Anterior cingulate cortex (tissue), 58 donors: ENCODE results near the gene TSPAN11.

Source experiments
- DNase-seq, 58 donors: peaks; one replicate each; lab custom pipeline; 2025; lab: John Stamatoyannopoulos, UW

Gene TSPAN11

DNA sequence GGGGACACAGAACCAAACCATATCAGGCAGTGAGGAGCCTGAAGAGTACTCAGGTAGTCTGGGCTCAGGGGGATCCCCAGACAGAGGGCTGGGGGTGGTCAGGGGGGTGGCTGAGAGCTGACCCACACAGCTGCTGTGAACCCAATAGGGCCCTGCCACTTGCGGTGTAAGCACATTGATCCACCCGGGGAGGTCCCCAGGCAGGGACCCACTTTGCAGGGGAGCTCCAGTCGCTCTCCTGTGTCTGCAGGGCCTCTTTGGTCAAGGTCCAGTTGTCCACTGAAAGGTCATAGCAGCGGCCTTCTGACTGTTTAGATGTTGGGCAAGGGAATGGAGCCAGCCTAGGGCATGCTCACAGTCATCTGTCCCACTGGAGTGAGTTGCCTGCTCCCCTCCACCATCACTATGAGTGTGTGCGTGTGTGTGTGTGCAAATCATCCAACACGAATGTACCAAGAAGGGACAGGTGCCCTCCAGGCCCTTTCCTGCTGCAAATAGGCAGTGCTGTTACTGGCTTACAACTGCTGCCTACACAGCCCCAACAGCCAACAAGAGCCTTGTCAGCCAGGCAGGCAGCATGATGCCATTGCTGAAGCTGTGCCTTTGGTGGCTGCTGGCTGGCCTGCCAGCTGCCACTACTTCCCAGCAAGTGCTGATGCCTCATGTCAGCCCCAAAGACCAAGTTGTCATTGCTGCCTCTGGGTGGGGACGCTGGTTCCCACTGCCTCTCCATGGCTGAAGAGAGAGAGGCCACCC, 71.3 kb downstream of the TSPAN11 start:
- no peak for DNase-seq

DNA sequence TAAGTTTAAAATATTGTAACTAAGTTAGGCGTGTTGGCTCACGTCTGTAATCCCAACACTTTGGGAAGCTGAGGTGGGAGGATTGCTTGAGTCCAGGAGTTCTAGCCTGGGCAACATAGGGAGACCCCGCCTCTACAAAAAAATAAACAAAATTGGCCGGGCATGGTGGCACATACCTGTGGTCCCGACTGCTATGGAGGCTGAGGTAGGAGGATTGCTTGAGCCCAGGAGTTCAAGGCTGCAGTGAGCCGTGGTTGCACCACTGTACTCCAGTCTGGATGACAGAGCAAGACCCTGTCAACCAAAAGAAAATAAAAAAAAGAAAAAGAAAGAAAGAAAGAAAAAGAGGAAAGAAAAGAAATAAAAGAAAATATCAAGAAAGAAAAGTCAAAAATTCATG, 72.5 kb downstream of the TSPAN11 start:
- no peak for DNase-seq

DNA sequence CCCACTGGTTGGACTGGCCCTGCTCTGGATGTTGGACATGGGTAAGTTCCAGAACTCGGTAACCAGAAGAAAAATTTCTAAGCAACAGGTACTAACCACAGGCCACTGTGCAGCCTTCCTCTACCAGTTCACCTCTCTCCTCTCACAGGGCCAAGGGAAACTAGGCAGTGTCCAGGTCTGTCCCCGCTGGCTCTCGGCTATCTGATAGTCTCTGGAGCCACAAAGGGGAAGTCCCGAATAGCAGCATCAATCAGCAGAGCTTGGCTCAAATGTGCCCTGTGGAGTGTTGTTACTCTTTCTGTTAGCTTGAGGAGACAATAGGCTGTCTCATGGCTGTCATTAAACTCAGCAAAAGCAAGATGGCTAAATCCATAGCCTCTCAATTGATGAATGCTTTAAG, 73.2 kb downstream of the TSPAN11 start:
- DNase-seq = no peak

DNA sequence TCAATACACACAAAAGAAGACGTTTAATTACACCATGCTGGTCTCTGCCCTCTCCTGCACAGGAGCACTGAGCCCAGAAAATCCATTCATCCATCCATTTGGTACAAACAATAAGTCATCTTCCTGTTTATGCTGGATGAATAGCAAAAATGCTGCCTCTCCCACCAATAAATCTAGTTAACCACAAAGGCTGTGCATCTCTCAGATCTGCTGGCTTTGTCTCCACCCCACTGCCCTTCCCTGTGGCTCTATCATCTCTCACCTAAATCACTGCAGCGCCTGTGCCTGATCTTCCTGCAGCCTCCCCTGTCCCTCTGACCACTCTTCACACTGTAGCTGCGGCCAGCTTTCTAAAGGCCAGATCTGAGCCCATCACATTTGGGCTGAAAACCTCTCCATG, 74.2 kb downstream of the TSPAN11 start:
- DNase-seq = no peak

DNA sequence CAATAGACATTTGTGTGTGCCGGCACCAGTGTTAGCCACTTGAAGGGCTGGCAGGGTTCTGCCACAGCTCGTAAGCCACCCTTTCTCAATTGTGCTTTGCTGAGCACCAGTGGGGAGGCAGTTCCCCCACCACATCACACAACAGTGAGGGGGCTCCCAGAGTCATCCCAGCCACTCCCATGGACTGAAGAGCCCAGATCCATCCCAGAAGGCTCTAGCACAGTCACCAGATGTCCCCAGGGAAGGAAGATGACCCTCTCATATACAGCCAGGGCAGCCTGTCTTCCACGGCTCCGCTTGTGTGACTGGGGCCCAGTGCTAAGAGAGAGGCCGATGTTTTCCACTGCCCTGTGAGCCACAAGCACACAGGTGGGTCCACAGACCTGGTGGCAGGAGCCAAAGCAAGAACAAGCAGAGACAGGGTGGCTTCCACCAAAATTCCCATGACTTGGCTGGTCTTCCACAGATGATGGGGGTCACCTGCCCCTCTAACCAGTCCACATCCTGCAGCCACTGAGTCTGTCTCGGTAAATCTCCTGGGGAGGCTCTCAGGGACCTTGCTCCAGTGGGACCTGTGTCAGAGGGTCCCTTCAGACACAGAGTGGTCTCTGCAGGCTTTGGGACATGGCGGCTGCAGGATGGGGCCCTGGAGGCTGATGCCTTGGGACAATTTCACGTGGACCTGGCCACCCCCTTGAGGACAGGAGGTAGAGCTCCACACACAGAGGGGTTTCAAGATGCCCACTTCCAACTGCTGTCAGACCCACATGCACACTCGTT, 75.2 kb downstream of the TSPAN11 start:
- DNase-seq = no peak

DNA sequence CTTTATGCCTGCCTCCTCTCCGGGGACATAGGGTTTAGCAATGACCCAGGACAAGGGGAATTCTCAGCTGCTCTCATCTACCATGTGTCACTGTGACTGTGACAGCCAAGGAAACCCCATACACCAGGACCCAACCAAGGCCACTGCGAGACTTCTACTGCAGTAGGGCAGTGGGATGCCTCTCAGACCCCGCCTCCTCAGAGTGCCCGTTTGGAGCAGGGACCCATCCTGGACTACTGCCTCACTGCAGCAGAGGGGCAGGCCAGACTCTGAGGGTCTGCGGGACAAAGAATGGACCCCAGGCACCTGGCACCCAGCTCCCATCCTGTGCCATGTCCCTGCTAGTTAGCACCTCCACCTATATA, 75.8 kb downstream of the TSPAN11 start:
- no peak for DNase-seq

DNA sequence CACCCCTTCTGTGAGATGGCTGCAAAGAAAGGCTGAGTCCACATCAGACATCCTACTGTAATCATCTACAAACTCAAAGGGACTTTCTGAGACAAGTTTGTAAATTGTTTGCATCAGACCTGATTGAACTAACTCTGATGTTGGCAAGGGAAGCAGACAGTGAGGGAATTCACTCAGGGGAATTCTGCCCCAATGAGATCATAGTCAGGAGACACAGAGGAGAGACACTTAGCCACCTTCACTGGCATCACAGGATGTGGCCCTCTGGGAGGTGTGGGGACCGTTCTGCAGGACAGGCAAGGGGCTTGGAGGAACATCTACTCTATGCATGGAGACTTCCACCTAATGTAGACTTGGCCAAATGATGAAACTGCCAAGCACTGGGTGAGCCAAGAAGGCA, 76.5 kb downstream of the TSPAN11 start:
- no peak for DNase-seq

DNA sequence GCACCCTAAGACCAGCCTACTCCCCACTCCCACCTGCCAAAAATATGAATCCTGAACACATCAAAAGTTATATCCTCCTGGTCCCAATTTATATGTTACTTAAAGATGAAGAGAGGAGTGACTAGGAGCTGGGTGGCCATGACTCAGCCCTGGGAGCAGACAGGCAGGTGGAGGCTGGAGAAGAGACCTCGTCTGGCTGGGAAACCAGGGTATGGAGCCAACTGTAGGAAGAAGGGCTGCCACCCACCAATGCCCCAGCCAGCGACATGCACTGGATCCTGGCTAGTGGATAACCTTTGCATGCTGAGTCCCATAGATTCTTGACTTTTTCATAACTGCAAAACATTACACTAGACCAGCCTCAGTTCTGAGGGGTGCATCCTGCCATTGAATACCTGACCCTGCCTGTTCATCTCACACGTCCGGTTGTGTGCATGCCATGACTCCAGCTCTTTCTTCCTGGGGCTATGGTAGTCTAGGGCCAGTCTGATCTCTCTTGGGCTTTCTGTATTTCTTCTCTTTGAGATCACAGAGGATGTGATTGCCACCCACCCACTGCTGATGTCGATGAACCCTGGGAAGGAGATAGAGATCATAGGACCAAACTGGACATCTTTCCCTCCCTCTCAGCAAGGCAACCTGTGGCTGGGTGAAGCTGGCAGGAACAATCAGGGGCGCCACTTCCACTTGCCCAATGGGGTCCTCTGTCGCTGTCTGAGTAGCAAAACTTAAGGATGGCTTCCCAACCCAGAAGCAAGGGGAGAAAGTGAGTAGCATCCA, 77.5 kb downstream of the TSPAN11 start:
- no peak for DNase-seq

DNA sequence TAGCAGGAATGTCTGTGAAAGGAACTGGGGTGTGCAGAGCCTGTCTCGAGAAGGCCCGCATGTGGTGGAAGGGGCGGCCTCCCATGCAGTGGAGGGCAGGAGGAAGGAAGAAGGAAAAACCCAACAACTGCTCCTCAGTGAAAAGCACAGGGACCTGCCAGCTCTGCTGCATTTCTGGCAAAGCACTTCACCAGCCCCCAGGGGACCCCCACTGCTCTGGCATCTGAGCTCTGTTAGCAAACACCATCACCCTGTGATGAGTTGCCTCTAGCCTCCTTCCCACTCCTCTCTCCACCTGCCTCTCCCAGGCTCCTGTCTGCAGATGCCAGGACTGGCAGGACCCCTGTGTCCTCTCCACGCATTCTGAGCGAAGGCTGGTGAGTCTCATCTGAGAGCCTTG, 78.1 kb downstream of the TSPAN11 start:
- DNase-seq = no peak

DNA sequence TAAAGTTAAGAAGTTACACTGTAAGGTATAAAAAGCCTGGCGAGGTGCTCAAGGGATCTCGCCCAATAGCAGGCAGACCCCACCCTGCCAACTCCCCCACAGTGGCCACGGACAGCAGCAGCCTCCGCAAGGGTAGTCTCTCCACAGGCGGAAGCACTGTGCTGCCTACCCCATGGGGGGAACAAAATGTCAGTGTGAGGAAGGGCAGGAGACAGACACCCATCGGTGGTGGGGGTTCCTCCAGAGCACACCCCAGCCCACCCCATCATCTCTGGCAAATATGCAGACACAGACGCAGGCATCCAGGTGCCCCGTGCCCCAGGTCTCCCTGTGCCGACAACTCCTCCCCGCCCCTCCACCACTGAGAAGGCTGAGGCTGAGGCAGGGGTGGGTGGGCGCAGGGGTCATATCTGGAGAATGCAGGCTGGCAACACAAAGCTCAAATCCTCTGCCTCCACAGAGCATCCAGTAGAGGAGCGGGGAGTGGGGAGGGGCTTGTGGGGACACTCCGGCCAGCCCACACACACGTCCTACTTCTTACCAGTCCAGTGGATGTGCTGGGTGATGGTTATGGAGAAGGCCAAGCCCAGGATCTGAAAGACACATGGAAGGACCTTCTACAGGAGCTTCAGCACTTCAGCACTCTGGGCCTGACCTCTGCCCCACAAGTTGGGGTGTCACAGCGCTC, 78.9 kb downstream of the TSPAN11 start:
- DNase-seq = no peak

DNA sequence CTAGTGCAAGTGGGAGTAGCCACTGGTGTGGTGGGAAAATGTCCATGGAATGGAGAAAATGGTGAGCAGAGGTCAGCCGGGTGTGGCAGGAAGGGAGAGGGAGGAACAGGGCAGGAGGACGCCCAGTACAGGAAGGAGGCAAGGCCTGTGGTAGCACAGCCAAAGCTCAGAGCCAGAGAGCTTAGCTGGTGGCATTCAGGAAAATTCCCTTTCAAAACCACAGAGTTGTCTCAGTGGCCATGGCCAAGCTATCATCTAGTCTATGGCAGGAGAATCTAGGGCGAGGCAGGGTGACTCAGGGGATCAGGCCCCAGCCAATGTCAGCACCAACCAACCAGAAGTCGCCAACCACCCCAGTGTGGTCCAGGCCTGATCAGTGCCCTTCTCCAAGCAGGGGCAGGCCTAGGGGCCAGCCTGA, 79.4 kb downstream of the TSPAN11 start:
- DNase-seq = no peak

DNA sequence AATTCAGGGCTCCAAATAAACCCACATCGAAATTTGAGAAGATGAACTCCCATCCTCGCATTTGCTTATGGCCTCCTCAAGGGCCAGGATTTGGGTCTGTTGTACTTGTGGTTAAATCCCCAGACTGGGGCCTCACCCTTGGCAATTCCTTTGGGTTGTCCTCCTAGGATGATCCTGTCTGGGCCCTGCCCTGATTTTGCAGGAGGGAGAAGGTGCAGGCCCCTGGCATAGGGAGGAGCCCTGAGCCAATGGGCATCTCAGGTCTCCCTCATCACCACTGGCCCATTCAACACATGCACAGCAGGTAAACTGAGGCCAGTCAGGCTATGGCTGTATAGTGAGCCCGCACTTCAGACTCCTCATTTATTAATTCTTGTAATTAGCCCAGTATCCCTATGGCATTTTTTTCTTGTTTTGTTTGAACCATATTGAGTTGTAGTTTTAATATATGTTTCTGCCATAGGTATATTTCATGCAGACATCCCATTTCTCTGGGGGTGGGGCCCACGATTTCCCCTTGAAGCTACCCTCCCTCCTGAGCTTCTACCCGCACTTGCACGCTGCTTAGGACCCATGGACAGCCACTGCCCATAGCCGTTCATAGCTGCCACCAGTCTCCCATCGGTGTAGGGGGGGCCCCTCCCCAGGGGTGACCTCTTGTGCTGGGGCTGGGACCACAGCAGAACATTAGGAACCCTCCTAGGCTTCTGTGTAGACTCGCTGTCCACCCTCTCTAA, 80.0 kb downstream of the TSPAN11 start:
- DNase-seq = no peak

DNA sequence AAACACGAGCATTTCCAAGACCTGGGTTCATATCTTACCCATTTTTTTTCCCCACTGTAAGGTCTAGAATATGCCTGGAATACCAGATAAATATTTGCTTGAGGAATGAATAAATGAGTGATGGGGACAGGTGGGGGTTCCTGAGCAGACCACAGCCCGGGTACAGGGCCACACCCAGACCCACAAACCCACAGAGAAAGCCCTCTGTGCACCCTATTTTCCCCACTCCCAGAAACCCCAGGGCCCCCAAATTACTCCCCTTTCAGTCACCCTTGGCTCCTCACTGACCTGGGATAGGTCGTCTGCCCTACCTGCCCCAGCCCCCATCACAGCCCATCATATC, 80.6 kb downstream of the TSPAN11 start:
- DNase-seq = no peak

DNA sequence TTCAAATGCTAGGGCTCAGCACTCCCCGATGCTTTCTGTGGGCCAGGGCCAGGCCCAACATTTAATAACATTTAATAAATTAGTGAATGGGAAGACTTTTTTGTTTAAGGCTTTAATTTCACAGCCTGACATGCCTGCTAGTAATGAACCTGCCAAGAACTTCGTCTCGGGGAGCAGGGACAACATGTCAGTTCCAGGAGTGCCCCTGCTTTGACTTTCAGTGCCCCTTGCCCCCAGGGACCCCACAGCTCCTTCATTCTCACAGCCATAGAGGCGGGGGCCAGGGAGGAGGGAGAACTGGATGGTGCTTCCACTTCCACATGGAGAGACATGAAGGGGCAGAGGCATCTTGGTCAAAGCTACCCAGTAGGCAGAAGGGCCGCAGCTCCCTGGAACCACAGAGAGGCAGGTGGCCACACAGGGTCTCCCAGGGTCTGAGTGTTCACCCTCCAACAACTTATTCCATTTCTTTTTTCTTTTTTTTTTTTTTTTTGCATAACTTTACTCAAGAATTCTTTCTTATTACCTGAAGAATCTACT, 81.2 kb downstream of the TSPAN11 start:
- DNase-seq = no peak

DNA sequence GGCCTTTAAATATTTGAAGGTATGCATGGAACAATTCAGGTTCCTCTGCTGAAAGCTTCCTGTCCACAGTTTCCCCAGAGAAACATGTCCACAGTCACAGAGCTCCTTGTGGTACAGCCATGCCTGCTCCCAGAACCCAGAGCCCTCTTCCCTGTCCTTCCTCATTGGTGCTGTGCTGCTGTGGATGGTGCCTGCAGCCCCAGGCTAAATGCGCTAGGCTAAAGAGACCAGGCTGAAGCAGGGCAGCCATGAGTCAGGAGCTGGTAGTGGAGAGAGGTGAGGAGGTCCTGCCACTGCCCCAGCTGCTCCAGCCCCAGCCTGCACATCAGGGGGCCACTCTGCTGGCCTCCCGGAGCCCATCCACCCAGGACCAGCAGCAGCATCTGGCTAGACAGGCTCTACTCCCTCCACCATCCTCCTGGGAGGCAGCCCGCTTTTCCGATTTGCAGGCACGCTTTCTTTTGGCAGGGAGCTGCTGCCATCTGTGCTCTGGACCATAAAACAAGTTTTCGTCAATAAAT, 81.8 kb downstream of the TSPAN11 start:
- no peak for DNase-seq

DNA sequence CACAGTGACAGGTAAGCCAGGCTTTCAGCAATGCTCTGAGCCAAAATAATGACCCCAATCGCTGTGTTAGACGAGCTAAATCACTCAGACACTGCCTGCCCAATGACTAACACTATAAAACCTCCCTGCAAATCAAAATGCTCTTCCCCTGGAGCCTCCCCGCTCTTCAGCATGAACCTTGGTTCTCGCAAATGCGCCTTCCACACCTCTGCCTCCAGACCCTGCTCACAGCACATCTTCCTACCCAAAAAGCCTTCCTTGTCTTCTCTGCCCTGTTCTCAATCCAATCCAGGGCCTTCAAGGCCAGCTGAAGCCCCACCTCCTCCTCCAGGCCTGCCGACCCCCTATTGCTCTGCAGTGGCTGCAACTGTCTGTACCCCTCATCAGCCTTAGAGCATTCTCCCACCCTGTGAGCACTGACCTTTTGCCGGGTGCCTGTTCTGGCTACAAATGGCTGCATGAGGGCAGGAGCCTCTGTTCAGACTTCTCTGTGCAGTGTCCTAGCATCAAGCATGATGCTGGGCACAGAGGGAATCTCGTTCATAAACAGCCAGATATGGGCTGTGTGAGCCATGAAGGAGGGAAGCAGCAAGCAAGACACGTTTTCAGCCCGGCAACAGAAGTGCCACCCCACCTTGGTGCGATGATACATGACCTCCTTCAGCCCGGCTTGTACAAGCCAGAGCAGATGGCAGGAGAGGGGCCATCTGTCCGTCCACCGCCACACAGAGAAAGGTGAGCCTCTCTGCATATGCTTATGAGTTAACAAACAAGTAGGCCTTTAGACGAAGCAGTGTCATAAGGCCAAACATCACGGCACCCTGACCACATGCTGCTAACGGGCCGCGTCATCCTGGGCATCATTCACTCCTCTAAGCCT, 82.7 kb downstream of the TSPAN11 start:
- no peak for DNase-seq

DNA sequence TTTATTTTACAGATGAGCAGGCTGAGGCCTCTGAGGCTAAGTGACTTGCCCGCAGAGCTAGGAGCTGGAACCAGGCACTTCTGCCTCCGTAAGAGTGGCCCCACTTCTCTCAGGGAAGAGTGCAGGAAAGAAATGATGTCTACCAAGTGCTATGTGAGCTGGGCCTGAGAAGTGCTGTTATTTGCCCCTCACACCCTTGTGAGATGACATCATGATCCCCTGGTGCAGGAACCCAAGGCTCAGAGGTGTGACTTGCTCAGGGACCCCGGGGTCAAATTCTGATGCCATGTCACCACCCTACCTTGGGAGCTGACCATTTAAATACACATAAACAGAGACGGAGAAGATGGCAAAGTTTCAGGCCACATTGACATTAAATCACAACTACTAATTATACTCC, 83.4 kb downstream of the TSPAN11 start:
- DNase-seq = no peak

DNA sequence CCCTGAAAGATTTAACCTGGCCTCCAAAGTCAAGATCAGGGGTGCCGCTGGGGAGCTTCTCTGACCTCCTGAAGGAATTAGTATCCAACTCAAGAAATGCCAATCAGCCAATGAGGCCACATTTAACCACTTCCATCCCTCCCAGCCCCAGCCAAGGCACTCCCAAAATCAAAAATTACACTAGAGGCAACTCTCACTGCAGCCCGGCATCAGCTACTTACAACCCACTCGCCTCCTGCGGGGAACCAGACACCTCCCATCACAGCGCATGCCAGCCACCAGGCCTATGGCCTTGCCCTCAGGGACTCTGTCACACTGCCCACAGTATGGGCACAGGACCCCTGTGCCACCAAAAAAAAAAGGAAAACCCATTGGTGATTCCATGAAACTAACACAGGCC, 84.8 kb downstream of the TSPAN11 start:
- DNase-seq = no peak
